ENCODE measurements around the gene VAV1.

The VAV1 gene

DNA sequence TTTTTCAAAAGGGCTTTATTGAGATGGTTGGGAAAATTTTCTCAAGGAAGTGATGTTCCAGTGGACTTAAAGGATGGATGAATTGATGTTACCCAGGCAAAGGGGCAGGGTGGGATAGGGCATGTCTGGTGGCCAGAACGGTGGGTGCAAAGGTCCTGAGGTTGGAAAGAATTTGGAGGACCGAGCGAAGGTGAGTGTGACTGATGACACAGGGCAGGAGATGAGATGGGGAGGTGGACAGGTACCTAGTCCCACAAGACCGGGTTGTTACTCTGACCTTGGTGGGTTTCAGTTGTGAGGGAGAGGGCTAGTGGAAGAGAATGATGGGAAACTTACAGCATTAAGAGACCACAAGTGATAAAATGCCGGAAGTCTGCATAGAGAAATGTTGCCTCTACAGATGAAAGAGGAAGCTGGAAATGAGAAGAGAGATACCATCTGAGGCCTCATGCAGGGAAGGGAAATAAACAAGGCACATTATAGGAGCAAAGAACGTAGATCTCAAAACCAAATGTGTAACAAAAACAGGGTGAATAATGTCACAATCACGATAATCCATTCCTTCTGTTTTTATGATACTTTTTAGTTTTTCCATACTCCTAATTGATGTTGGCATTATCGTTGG is 119.4 kb downstream of the VAV1 start:
- no peak for DNase-seq (ENCODE audit: low read depth in 2 of 2)

DNA sequence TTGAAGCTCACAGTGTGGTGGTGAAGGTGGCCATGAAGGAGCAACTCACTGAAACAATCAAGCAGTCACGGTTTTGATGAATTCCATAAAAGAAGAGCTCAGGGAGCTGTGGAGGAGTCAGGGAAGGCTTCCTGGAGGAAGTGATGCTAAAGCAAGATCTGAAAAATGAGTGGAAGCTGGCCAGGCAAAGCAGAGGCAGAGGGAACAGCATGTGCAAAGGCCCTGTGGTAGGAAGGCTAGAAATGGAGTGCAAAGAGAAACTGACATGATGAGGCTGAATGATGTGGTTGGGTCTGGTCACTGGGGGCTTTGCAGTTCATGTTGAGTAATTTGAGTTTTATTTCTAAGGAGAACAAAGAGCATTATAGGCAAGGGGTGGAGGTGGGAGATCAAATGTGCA is 121.8 kb downstream of the VAV1 start:
- no peak for DNase-seq (ENCODE audit: low read depth in 2 of 2)

DNA sequence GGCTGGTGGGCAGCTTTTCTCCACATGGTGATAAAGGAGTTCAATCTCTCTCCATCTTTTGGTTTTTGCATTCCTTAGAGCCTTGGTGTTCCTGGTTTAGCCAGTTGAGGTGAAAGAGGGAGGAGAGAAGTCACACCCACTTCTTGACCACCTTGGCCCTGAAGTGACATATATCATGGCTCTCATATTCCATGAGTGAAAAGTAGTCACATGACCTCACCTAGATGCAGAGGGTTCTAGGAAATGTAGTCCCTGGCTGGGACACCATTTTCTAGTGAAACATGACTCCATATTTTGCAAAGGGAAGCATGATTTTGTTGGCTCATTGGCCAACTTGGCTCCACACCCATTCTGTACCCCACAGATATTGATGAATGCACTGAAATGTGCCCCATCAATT is 130.9 kb downstream of the VAV1 start:
- no peak for DNase-seq (ENCODE audit: low read depth in 2 of 2)

DNA sequence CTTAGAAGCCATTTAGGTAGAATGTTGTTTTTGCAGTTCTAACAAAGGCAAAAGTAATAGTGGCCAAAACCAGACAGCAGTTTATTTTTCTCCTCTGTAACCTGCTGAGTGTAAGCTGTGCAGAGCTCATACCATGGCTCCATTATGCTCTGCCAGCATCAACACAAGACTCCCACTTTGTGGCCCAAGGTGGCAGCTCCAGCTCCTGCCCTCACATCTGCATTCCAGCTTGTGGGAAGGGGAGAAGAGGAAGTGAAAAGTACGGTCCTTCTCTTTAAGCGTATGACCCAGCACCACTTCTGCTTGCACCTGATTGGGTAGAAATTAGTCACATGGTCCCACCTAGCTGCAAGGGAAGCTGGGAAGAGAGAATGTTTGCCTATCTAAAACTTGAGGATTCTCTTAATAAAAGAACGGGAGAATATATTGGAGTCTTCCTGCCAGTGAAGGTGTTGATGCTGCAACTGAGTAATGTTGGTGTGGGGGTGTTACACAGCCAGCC is 134.1 kb downstream of the VAV1 start:
- no peak for DNase-seq (ENCODE audit: low read depth in 2 of 2)
